Thoracic aorta (tissue), 2 donors: ENCODE results near the gene TSPAN11. TPM values are rescaled to one million over a fixed set of nuclear protein-coding genes. Genes with fewer than 3 reads are reported as not detected.

Experiments
- ATAC-seq: fragments of 150-250 bp; one replicate; pipeline ENCODE4 v1.8.0; 2017; ENCODE audit warnings: low read depth; ENCODE audit not compliant: insufficient number of reproducible peaks, low FRiP score
- DNase-seq: peaks from one replicate; pipeline ENCODE4 v3.0.0-alpha.2; 2020; ENCODE audit warnings: low spot score
- H3K27ac ChIP-seq, 2 donors: fragments of 200-600 bp; sonication (generic); 1 replicate in 1 of 2; 2 replicates in 1 of 2; pipeline ENCODE4 v1.5.1; 2016; ENCODE audit warnings: mild to moderate bottlenecking in 2 of 2, moderate library complexity in 2 of 2
- H3K27me3 ChIP-seq: fragments of 200-600 bp; sonication (generic); replicated peaks from 2 replicates; pipeline ENCODE4 v1.6.0; 2016; ENCODE audit warnings: mild to moderate bottlenecking; ENCODE audit not compliant: insufficient read depth
- H3K36me3 ChIP-seq: fragments of 200-600 bp; sonication (generic); one replicate; pipeline ENCODE4 v1.5.1; 2016
- H3K4me1 ChIP-seq, 2 donors: fragments of 200-600 bp; sonication (generic); 1 replicate in 1 of 2; 2 replicates in 1 of 2; pipeline versions ENCODE4 v1.5.1 to v1.6.0; 2016; ENCODE audit warnings: low read depth in 2 of 2, mild to moderate bottlenecking in 1 of 2; ENCODE audit not compliant: control insufficient read depth in 1 of 2
- H3K4me3 ChIP-seq: fragments of 200-600 bp; sonication (generic); 2 replicates; pipeline ENCODE4 v1.5.1; 2016; ENCODE audit warnings: mild to moderate bottlenecking
- H3K9me3 ChIP-seq: fragments of 200-600 bp; sonication (generic); 2 replicates; pipeline ENCODE4 v1.5.1; 2016
- total RNA-seq, 2 donors: library from RNA; depleted of rRNA; stranded (reverse); fragments of >200 nt; gene quantifications; one replicate each; pipeline versions ENCODE4 v1.1.0 to v1.2.3, GENCODE V29; 2016
- TF ChIP-seq, protein P1 (sequence below): fragments of 200-600 bp; sonication (generic); IDR thresholded peaks from one replicate; pipeline ENCODE4 v1.5.1; 2019; ENCODE audit warnings: antibody characterized with exemption

Gene TSPAN11
- total RNA-seq, 2 donors from 2014 or later, result 0.41 to 3.0 TPM

DNA sequence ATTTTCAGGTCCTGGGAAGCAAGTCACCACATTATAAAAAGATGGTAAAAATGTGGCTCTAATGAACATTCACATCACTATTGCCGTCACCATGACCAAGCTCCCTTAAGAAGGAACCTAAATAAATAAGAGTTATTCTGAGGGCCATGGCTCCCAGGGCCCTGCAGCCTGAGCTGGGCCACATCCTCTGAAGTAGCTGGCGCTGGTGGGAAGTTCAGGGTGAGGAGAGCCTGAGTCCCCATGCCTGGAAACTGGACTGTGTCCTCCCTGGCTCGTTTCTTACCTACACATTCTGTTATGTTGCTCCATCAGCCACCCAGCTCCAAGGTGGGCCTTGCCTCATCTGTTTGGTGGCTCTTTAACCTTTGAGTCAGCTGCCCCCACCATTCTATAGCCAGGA is 42.5 kb downstream of the TSPAN11 start:
- ATAC-seq, result no peak
- no peaks in the 10 kb centered on the region for H3K9me3 ChIP-seq
- no peaks in the 10 kb centered on the region for H3K36me3 ChIP-seq
- no peaks in the 10 kb centered on the region for H3K4me1 ChIP-seq
- TF ChIP-seq, protein P1, sequence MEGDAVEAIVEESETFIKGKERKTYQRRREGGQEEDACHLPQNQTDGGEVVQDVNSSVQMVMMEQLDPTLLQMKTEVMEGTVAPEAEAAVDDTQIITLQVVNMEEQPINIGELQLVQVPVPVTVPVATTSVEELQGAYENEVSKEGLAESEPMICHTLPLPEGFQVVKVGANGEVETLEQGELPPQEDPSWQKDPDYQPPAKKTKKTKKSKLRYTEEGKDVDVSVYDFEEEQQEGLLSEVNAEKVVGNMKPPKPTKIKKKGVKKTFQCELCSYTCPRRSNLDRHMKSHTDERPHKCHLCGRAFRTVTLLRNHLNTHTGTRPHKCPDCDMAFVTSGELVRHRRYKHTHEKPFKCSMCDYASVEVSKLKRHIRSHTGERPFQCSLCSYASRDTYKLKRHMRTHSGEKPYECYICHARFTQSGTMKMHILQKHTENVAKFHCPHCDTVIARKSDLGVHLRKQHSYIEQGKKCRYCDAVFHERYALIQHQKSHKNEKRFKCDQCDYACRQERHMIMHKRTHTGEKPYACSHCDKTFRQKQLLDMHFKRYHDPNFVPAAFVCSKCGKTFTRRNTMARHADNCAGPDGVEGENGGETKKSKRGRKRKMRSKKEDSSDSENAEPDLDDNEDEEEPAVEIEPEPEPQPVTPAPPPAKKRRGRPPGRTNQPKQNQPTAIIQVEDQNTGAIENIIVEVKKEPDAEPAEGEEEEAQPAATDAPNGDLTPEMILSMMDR, result no peak
- no peak overlapping the region for H3K4me3 ChIP-seq
- no peak for DNase-seq
- H3K27ac ChIP-seq, result no peak overlapping the region
- H3K27me3 ChIP-seq, result no peaks in the 10 kb centered on the region

DNA sequence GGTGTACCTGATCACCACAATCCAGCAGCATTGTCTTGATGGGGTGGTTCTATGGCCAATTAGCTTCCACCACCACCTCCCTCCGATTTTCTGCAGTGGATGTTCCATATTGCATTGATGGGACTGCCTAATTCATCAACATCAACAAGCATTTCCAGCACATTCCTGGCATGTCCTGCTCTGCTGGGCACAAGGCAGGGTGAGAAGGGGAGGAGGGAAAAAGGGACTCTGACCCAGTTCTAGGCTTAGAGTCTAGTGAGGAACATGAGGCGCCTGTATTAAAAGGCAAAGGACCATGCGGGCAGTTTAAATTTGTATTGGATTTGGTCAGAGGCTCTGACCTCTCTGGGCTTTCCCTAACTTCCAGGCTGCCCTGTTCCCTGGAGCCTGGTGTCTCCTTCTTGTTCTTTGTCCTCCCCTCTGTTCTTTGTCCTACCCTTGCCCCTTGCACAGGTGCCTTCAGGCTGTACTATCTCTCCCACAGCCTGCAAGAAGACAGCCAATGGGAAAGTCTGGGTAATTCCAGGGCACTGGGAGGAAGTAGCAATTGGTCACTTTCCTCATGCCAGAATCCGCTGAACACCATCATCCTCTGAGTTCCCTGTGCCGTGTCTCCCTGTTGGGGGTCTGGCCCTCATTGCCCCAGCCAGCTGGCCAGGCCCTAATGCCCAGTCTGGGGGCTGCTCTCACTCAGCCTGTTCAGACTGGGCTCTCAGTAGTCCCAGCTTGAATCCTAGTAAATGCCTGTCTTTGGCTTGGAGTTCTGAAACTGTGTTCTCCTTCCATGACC is 43.3 kb downstream of the TSPAN11 start:
- ATAC-seq, result no peak

DNA sequence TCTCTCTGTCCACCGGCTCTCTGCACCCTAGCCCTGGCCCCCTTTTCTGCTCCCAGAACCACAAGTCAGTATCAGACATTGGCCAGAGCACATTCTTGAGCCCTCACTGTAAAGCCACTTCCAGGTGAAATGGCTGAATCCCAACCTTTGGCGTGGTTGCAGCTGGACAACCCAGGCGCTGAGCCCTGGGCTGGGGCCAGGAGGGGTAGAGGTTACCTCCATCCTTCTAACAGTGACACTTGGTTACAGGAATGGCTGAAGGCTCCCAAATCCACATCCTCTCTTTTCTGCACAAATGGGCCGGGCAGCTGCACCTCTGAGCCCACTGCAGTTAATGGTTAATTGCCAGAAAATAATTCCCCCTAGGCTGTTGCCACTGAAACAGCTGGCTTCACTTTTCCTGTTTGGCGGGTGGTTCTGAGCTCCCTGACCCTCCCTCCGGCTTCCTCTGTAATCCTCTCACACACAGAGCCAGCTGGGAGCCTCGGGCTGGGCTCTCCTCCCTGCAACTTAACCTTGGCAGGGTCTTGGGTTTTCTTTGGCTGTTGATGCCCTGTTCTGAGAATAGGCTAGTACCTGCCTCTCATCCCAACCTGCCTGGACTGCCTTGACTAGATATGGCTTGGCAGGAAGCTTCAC is 44.1 kb downstream of the TSPAN11 start:
- no peaks in the 10 kb centered on the region for H3K36me3 ChIP-seq
- H3K27ac ChIP-seq, result no peak overlapping the region
- H3K9me3 ChIP-seq, result no peaks in the 10 kb centered on the region
- no peaks in the 10 kb centered on the region for H3K4me1 ChIP-seq
- TF ChIP-seq, protein P1, result no peak
- H3K27me3 ChIP-seq, result no peaks in the 10 kb centered on the region
- no peak overlapping the region for H3K4me3 ChIP-seq
- ATAC-seq (no peak), DNase-seq (no peak)

More for the DNA sequence above, 43.3 kb downstream of the TSPAN11 start:
- Histone ChIP-seq H3K4me1 (no peaks in the 10 kb centered on the region), H3K27ac (no peak overlapping the region), H3K36me3 (no peaks in the 10 kb centered on the region), H3K27me3 (no peaks in the 10 kb centered on the region), H3K9me3 (no peaks in the 10 kb centered on the region), H3K4me3 (no peak overlapping the region)
- DNase-seq, result no peak
- TF ChIP-seq, protein P1, result no peak

DNA sequence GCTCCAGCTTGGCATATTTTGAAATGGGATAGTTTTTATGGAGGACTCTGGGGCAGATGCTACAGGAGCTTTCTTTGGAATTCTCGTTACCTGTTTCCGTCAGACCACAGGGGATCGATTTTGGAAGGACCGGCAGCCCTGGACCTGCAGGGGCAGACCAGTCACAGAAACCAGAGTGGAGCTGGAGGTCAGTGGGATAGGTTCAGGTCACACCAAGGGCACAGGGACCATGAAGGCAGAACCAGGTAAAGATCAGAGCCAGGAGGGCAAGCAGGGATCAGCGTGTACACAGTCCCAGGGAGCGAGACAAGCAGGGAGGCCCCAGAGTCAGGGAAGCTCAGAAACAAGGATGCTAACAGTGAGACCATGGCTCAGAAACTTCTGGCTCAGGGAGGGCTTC is 45.5 kb downstream of the TSPAN11 start:
- Histone ChIP-seq H3K36me3 (no peaks in the 10 kb centered on the region), H3K27ac (no peak overlapping the region), H3K27me3 (no peaks in the 10 kb centered on the region), H3K4me1 (no peaks in the 10 kb centered on the region), H3K4me3 (no peak overlapping the region), H3K9me3 (no peaks in the 10 kb centered on the region)
- TF ChIP-seq, protein P1, result no peak
- DNase-seq (no peak), ATAC-seq (no peak)

DNA sequence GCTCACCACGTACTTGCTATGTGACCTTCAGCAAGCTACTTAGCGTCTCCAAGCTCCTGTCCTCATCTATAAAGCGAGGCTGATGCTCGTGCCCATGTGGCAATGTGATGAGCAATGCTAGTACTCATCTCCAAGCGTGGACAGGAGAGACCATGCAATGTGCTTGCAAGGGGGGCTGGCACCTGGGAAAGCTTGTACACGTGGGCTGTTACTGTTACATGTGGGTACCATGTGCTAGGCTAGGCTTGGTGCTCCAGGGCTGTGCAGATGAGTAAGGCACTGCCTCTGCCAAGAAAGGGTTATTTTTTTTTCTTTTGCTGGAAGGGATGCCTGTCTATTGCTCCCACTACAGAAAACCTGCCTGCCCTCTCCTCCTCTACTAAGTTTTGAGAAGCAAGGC is 46.6 kb downstream of the TSPAN11 start:
- Histone ChIP-seq H3K27ac (no peak overlapping the region), H3K4me1 (no peaks in the 10 kb centered on the region), H3K9me3 (no peaks in the 10 kb centered on the region), H3K36me3 (no peaks in the 10 kb centered on the region), H3K4me3 (no peak overlapping the region), H3K27me3 (no peaks in the 10 kb centered on the region)
- ATAC-seq (no peak), DNase-seq (no peak)
- TF ChIP-seq, protein P1, result no peak
